HFF-Myc (cell line): Measurements from ENCODE around the gene SLC38A3.
"Not testable (repeated sequence)": the region's sequence is repeated elsewhere in the genome, so short reads cannot be mapped to it uniquely, and the experiment has no call there.

Source experiments
- DNase-seq: peaks from one replicate; pipeline ENCODE4 v3.0.0-alpha.2; 2011; ENCODE audit warnings: low read depth; ENCODE audit errors: extremely low read depth
- H3K4me3 ChIP-seq: replicated peaks from 2 replicates; pipeline ENCODE4 v1.5.1; 2011; ENCODE audit warnings: low read depth, mild to moderate bottlenecking, control low read depth, low read length
- CTCF ChIP-seq: IDR thresholded peaks from 2 replicates; pipeline ENCODE4 v1.5.1; 2012; ENCODE audit warnings: mild to moderate bottlenecking, low read depth, low read length, control low read depth; ENCODE audit errors: missing control alignments

Gene SLC38A3

GRCh38 chr3:50222169-50222528 is 17.1 kb downstream of the SLC38A3 start:
- DNase-seq = no peak
- no peak overlapping the region for H3K4me3 ChIP-seq
- TF ChIP-seq CTCF = no peak

GRCh38 chr3:50224639-50225038 is 19.6 kb downstream of the SLC38A3 start:
- no peak for DNase-seq
- no peak for TF ChIP-seq CTCF
- no peak overlapping the region for H3K4me3 ChIP-seq

GRCh38 chr3:50226888-50227389 is 21.9 kb downstream of the SLC38A3 start:
- no peak for TF ChIP-seq CTCF
- no peak for DNase-seq
- H3K4me3 ChIP-seq = peak overlapping the region; percentile 74

- peak; percentile 69 for TF ChIP-seq CTCF
- H3K4me3 ChIP-seq = peak overlapping the region; percentile 74
- DNase-seq = peak; percentile 48
Observed at GRCh38 chr3:50227390-50228183, 22.5 kb downstream of the SLC38A3 start.

GRCh38 chr3:50228184-50228763 is 23.2 kb downstream of the SLC38A3 start:
- not testable (repeated sequence) for DNase-seq

GRCh38 chr3:50229490-50229889 is 24.4 kb downstream of the SLC38A3 start:
- no peak overlapping the region for H3K4me3 ChIP-seq
- no peak for TF ChIP-seq CTCF
- DNase-seq = no peak

More at GRCh38 chr3:50228184-50228763, 23.2 kb downstream of the SLC38A3 start:
- peak overlapping the region; percentile 74 for H3K4me3 ChIP-seq

GRCh38 chr3:50230104-50230793 is 25.2 kb downstream of the SLC38A3 start:
- TF ChIP-seq CTCF = no peak
- no peak overlapping the region for H3K4me3 ChIP-seq
- no peak for DNase-seq
